GM20431 (cell line): ENCODE data around the gene UGT1A10.
"Not testable (repeated sequence)": the region's sequence is repeated elsewhere in the genome, so short reads cannot be mapped to it uniquely, and the experiment has no call there.

Source experiments
- in situ Hi-C: fragments of 300-500 bp; cut with MseI, MboI; formaldehyde crosslinking; loops from one replicate; pipeline ENCODE4 v1.15.0; 2020; ENCODE audit warnings: low sequenced_read_pairs; ENCODE audit not compliant: unreplicated experiment

Gene UGT1A10

GRCh38 chr2:233654501-233654900 lies 18.3 kb downstream of the UGT1A10 start:
- in situ Hi-C loops: no loop called here

DNA sequence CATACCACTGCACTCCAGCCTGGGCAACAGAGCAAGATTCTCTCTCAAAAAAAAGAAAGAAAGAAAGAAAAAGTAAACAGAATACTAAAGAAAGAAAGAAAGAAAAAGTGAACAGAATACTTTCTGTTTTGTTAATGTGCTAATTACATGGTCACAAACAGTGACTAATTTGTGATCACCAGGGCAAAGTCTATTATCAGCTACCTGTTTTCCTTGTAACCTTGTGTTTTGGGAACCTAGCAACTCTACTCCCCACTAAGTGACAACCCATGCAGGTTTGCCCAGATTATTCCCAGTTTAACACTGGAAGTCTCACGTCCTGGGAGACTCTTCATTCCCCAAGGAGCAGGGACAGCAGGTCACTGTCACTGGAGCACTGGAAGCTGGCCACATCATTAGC lies 18.8 kb downstream of the UGT1A10 start:
- in situ Hi-C loops: no loop called here

- in situ Hi-C loops: not testable (repeated sequence)
Observed at GRCh38 chr2:233655943-233656342, 19.7 kb downstream of the UGT1A10 start.

- in situ Hi-C loops: no loop called here
Observed at GRCh38 chr2:233656443-233656842, 20.2 kb downstream of the UGT1A10 start.

DNA sequence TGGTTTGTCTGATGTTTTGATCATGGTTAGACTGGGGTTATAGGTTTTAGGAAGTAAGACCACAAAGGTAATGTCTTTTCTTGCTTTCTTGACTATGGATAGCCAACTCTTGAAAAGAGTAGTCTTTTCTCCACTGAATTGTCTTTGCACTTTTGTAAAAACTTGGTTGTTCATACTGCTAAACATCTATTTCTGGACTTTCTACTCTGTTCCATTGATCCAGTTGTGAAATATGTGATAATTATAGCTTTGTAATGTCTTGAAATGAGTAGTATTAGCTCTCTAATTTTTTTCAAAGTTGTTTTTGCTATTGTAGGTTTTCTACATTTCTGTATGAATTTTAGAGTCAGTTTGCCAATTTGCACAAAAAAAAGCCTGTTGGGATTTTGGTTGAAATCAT lies 22.4 kb downstream of the UGT1A10 start:
- in situ Hi-C loops: no loop called here

- in situ Hi-C loops: no loop called here
Observed at GRCh38 chr2:233663911-233664310, 27.7 kb downstream of the UGT1A10 start.

DNA sequence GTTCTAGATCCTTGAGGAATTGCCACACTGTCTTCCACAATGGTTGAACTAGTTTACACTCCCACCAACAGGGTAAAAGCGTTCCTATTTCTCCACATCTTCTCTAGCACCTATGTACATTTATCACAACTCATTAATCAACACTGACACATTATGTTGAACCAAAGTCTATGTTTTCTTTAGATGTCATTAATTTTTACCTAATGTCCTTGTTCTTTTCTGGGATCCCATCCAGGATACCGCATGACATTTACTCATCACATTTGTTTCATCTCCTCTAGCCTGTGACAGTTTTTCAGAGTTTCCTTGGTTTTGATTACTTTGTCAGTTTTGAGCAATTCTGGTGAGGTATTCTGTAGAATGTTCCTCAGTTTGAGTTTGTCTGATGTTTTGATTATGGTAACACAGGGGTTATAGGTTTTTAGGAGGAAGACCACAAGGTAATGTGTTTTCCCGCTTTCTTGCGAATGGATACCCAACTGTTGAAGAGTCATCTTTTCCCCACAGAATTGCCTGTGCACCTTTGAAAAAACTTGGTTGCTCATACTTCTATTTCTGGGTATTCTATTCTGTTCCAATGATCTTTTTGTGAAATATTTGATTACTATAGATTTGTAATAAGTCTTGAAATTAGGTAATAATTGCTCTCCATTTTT lies 32.5 kb downstream of the UGT1A10 start:
- in situ Hi-C loops: no loop called here

DNA sequence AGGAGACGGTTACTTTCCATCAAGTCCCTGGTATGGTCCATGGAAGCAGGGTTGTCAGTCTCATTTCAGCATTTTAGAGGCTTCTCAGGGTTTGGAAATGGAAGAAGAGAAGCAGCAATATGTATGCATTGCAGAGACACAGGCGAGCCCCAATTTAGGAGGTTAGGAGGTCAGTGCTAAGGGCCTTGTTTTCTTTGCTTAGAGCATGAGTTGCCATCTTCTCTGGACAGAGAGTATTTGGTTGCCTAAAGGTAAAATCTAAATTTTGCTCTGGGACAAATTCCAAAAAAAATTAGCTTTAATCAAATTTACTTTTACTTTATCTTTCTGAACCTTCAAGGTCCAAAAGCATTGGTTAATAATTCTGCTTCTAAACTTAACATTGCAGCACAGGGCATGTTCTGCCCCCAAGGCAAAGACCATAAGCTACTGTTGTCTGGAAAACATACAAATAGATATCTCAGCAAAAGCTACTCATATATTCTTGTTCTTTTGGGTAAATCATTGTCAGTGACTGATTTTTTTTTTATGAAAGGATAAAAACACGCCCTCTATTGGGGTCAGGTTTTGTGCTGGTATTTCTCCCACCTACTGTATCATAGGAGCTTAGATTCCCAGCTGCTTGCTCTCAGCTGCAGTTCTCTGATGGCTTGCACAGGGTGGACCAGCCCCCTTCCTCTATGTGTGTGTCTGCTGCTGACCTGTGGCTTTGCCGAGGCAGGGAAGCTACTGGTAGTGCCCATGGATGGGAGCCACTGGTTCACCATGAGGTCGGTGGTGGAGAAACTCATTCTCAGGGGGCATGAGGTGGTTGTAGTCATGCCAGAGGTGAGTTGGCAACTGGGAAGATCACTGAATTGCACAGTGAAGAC lies 35.3 kb downstream of the UGT1A10 start, which contains the start of gene UGT1A9:
Gene UGT1A9 (plus strand): TSS at position 609 of the 872 bp plus-strand sequence. CDS start 37 bp downstream, at position 646.
- in situ Hi-C loops: no loop called here

- in situ Hi-C loops: no loop called here
Observed at GRCh38 chr2:233672886-233673285, 36.6 kb downstream of the UGT1A10 start.

DNA sequence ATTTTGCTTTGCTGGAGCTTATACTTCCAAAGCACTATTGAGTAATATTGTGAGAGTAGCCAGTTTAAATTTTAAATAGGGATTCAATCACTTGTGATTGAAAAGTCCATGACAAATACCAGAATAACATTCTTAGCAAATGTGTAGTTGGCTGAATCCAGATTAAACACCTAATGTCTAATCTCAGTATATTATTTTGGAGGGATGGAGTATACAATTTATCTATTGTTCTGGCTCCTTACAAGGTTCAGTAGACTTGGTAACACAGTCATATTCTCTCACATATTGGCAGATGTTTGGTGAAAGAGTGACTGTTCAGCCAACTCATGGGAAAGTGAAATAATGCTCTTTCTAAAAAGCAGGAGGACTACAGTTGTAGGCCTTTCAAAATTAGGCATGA lies 37.6 kb downstream of the UGT1A10 start:
- in situ Hi-C loops: no loop called here

- in situ Hi-C loops: no loop called here
Observed at GRCh38 chr2:233674314-233674713, 38.1 kb downstream of the UGT1A10 start.

GRCh38 chr2:233674995-233675394 lies 38.7 kb downstream of the UGT1A10 start:
- in situ Hi-C loops: no loop called here

DNA sequence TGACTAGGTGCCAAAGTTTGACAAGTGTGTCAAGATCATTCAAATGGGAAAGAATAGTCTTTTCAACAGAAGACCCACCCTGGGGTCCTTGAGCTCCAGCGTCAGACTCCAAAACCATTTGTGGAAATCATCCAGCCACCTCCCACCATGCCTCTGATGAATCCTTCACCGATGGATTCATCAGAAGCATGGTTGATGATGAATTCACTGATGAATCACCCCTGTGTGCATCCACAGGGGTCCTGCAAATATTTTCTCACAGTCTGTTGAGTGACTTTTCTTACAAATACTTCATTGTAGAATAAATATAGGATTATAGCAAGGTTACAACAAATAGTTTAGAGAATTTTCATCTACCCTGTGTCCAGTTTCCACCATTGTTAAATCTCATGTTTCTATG lies 39.8 kb downstream of the UGT1A10 start:
- in situ Hi-C loops: no loop called here

- in situ Hi-C loops: no loop called here
Observed at GRCh38 chr2:233679196-233679595, 42.9 kb downstream of the UGT1A10 start.

DNA sequence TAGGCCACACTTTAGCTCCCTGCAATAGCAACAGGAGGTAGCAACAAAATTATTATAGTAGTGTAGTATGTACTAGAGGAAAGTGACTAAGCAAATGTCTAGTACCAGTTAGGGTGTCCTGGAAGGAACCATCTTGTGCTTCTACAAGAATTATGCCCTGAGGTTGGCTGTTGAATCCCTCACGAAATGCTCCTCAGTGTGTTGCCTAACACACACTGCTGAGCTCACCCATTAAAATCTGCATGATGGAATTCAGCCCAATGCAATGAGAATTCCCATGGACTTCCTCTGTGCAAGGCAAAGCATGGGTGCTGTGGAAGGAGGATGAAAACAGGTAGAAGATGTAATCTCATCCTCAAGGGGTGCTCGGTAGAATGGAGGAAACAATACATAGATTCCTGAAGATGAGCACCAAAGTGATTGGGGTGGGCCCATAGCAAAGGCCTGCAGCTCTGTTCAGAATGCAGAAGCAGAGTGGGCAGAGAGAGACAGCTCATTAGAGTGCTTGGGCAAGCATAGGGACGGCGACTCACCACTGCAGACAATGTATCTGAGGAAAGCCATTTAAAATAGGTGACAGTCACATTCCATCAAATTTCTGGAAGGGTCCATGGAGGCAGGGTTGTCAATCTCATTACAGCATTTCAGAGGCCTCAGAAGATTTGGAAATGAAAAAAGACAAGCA lies 44.3 kb downstream of the UGT1A10 start:
- in situ Hi-C loops: no loop called here

GRCh38 chr2:233681521-233682099 lies 45.4 kb downstream of the UGT1A10 start, which contains the start of gene UGT1A7:
UGT1A7 (plus strand) TSS chr2:233681901; CDS start chr2:233681938, 37 bp downstream.
- in situ Hi-C loops: no loop called here

DNA sequence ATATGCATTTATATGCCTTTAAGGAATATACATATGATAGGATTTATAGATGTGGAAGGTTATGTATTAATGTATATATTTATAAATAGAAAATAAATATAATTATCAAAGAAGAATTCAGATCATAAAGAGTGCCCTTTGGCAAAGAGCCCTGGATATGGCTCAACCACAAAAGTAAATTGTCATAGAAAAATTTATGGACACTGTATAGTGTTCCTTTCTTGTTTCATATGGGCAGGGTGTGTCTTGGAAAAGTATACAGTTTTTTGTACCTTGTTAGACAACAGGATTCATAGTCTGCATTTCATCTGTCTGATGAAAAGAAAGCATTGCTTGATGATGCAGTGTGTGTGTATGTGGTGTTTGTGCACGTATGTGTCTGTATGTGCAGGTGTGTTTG lies 48.4 kb downstream of the UGT1A10 start:
- in situ Hi-C loops: no loop called here

GRCh38 chr2:233686928-233687327 lies 50.7 kb downstream of the UGT1A10 start:
- in situ Hi-C loops: no loop called here

- in situ Hi-C loops: no loop called here
Observed at GRCh38 chr2:233688341-233688740, 52.1 kb downstream of the UGT1A10 start.

- in situ Hi-C loops: no loop called here
Observed at GRCh38 chr2:233689031-233689430, 52.8 kb downstream of the UGT1A10 start.
